GM19328 (cell line): ENCODE measurements around the gene FAM120B.
"Not testable (repeated sequence)": the region's sequence is repeated elsewhere in the genome, so short reads cannot be mapped to it uniquely, and the experiment has no call there.

Source experiments
- ATAC-seq: cut with Tn5 transposase; IDR thresholded peaks from one replicate; pipeline ENCODE4 v1.9.1; 2021; ENCODE audit warnings: mild to moderate bottlenecking, moderate library complexity; ENCODE audit not compliant: unreplicated experiment

Gene FAM120B

GRCh38 chr6:170306324-170307079 lies at the start of gene FAM120B:
Gene FAM120B (plus strand): TSS chr6:170306758. CDS start chr6:170317391, 10,633 bp downstream.
- ATAC-seq = peak; percentile 97

- no peak for ATAC-seq
Observed at GRCh38 chr6:170257376-170257775, 49.2 kb upstream of the FAM120B start.

- ATAC-seq = no peak
Observed at GRCh38 chr6:170258407-170258806, 48.2 kb upstream of the FAM120B start.

GRCh38 chr6:170259278-170259677 lies 47.3 kb upstream of the FAM120B start:
- no peak for ATAC-seq

GRCh38 chr6:170260686-170261085 lies 45.9 kb upstream of the FAM120B start:
- ATAC-seq = no peak

GRCh38 chr6:170261643-170262488 lies 44.7 kb upstream of the FAM120B start:
- no peak for ATAC-seq

GRCh38 chr6:170262489-170263088 lies 44.0 kb upstream of the FAM120B start:
- ATAC-seq = no peak

- ATAC-seq = no peak
Observed at GRCh38 chr6:170263410-170263809, 43.1 kb upstream of the FAM120B start.

GRCh38 chr6:170264086-170264485 lies 42.5 kb upstream of the FAM120B start:
- no peak for ATAC-seq

GRCh38 chr6:170264644-170265043 lies 41.9 kb upstream of the FAM120B start:
- ATAC-seq = not testable (repeated sequence)

GRCh38 chr6:170265655-170266054 lies 40.9 kb upstream of the FAM120B start:
- ATAC-seq = no peak

- ATAC-seq = no peak
Observed at GRCh38 chr6:170266061-170266825, 40.3 kb upstream of the FAM120B start.

GRCh38 chr6:170267688-170268087 lies 38.9 kb upstream of the FAM120B start:
- no peak for ATAC-seq

- no peak for ATAC-seq
Observed at GRCh38 chr6:170268216-170269129, 38.1 kb upstream of the FAM120B start.

GRCh38 chr6:170269151-170269845 lies 37.3 kb upstream of the FAM120B start:
- ATAC-seq = no peak

GRCh38 chr6:170269846-170270541 lies 36.6 kb upstream of the FAM120B start:
- ATAC-seq = no peak

GRCh38 chr6:170270984-170271593 lies 35.5 kb upstream of the FAM120B start:
- ATAC-seq = no peak

- peak; percentile 94 for ATAC-seq
Observed at GRCh38 chr6:170271771-170272314, 34.7 kb upstream of the FAM120B start.
